ENCODE measurements around the gene FOXP1.

GRCh38 chr3:71277341-71277740, 306.2 kb downstream of the FOXP1 start:
- TF ChIP-seq SIN3B (IDR thresholded peaks at IDR 0.05; ENCODE audit: low read depth) (no peak), ATF3 (IDR thresholded peaks at IDR 0.05) (no peak), ATF3 (CRISPR knock-in tag; conservative IDR thresholded peaks at IDR 0.05) (no peak), GABPA (tag; conservative IDR thresholded peaks at IDR 0.05; ENCODE audit: low read depth) (no peak), POLR2B (IDR thresholded peaks at IDR 0.05; ENCODE audit: low read depth, partially characterized antibody) (no peak), ATF7 (IDR thresholded peaks at IDR 0.05) (no peak), ZNF586 (CRISPR knock-in tag; conservative IDR thresholded peaks at IDR 0.05) (no peak), CTCF (IDR thresholded peaks at IDR 0.05 in 2 of 3, conservative IDR thresholded peaks at IDR 0.05 in 1 of 3; ENCODE audit: insufficient read depth in 2 of 3, low read depth in 1 of 3, low read length in 3 of 3) (no peak), SMARCA4 (IDR thresholded peaks at IDR 0.05) (no peak), CHD7 (IDR thresholded peaks at IDR 0.05; ENCODE audit: low read depth, low read length) (no peak), TEAD1 (CRISPR knock-in tag; IDR thresholded peaks at IDR 0.05) (no peak), CUX1 (CRISPR knock-in tag; IDR thresholded peaks at IDR 0.05) (no peak), MYC (IDR thresholded peaks at IDR 0.05; ENCODE audit: low read depth, low read length) (no peak), MYC (CRISPR knock-in tag; IDR thresholded peaks at IDR 0.05; ENCODE audit: borderline replicate concordance, low read depth) (no peak)
